NCI-H446 (cell line): Measurements from ENCODE around the gene OR56B1.

Experiments
- DNase-seq, 2 experiments: peaks; one replicate each; lab custom pipeline; 2025; lab: John Stamatoyannopoulos, UW

OR56B1 gene

DNA sequence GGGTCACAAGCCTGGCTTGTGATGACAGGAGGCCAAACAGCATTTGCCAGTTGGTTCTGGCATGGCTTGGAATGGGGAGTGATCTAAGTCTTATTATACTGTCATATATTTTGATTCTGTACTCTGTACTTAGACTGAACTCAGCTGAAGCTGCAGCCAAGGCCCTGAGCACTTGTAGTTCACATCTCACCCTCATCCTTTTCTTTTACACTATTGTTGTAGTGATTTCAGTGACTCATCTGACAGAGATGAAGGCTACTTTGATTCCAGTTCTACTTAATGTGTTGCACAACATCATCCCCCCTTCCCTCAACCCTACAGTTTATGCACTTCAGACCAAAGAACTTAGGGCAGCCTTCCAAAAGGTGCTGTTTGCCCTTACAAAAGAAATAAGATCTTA, 843 bp downstream of the OR56B1 start:
- no peak for DNase-seq

- DNase-seq = no peak
Observed at GRCh38 chr11:5737670-5738392, 1.6 kb downstream of the OR56B1 start.

GRCh38 chr11:5738431-5738830, 2.2 kb downstream of the OR56B1 start:
- no peak for DNase-seq

DNA sequence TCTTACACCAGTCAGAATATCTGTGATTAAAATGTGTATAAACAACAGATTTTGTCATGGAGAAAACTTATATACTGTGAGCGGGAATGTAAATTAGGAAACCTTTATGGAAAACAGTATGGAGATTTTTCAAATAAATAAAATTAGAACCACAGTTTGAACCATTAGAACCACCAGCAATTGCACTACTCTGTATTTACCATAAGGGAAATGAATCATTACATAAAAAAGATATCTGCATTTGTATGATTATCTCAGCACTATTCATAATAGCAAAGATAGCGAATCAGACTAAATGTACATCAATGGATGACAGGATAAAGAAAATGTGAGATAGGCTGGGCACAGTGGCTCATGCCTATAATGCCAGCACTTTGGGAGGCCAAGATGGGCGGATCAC, 10.4 kb downstream of the OR56B1 start:
- no peak for DNase-seq

GRCh38 chr11:5749836-5750235, 13.6 kb downstream of the OR56B1 start:
- DNase-seq = no peak

DNA sequence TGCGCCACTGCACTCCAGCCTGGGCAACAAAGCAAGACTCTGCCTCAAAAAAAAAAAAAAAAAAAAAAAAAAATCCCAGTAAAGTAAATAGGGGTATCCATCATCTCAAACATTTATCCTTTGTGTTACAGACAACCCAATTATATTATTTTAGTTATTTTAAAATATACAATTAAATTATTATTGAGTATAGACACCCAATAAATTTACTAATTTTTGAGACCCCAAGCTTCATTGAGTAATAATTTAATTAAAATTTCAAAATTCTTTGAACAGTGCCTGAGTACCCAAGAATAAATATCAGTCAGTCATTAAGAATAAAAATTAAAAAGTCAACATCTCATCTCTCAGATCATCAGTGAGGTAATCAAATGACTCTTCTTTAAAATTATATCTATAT, 17.7 kb downstream of the OR56B1 start, which contains the start of gene OR52N4:
OR52N4 (plus strand) TSS at position 301 of the 400 bp plus-strand sequence. CDS start 498 bp downstream, outside the sequence.
- DNase-seq = no peak

DNA sequence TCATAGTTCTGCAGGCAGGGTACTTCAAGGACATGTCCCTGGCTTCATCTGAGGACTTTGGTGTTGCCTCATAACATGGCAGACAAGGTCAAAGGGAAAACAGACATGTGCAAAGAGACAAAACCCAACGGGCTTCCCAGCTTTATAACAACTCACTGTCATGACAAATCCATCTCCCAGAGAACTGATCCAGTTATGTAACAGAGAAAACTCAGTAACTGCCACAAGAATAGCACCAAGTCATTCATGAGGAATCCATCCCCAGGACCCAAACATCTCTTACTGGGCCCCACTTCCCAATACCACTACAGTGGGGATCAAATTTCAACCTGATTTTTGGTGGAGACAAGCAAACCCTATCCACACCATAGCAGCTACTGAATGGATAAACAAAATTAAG, 30.8 kb downstream of the OR56B1 start:
- no peak for DNase-seq

DNA sequence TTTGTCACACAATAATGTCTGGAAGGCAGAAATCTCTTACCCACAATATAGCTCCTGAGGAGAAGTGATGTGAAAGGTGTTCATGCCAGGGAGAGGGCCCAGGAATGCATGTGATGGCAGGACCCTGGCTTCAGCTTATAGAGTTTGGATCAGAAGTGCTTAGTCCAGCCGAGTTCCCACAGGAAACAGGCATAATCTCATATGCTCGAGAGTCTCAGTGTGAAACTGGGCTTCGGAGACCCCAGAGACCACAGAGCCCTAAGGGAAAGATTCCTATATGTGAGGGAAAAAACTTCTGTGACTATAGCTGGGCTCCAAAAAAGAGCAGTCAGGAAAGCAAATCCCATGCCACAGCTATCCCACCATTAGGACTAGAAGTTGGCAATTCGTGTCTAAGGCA, 47.0 kb downstream of the OR56B1 start, which contains the start of gene OR52N5:
OR52N5 (minus strand) TSS at position 101 of the 400 bp plus-strand sequence. CDS start 4,721 bp downstream, outside the sequence.
- DNase-seq = no peak
